GM18508 (cell line): ENCODE data around the gene ORMDL3.
"Not testable (repeated sequence)": the region's sequence is repeated elsewhere in the genome, so short reads cannot be mapped to it uniquely, and the experiment has no call there.

Experiments
- ATAC-seq: cut with Tn5 transposase; IDR thresholded peaks from one replicate; pipeline ENCODE4 v1.9.1; 2021; ENCODE audit warnings: moderate number of reproducible peaks; ENCODE audit not compliant: insufficient read depth, unreplicated experiment

ORMDL3 gene

GRCh38 chr17:39950871-39951348, 23.5 kb upstream of the ORMDL3 start:
- no peak for ATAC-seq

DNA sequence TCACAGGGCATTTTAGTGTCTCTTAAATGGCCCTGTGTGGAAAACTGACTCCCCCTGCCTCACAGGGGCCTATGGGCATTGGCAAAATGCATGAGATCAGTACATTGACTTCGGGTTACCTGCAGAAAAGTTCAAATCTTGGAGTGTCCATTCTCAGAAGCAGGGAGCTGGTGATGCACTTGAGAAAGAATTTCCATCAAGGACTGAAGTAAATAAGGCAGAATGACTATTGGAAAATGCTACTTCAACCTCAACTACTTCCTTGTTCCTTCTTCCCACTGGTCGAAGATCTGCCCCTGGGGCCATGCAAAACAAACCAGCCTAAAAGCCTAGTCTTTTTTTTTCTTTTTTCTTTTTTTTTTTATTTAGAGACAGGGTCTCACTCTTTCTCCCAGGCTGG, 21.6 kb upstream of the ORMDL3 start:
- ATAC-seq: no peak

- ATAC-seq: not testable (repeated sequence)
Measured at GRCh38 chr17:39948489-39948828, 21.1 kb upstream of the ORMDL3 start.

DNA sequence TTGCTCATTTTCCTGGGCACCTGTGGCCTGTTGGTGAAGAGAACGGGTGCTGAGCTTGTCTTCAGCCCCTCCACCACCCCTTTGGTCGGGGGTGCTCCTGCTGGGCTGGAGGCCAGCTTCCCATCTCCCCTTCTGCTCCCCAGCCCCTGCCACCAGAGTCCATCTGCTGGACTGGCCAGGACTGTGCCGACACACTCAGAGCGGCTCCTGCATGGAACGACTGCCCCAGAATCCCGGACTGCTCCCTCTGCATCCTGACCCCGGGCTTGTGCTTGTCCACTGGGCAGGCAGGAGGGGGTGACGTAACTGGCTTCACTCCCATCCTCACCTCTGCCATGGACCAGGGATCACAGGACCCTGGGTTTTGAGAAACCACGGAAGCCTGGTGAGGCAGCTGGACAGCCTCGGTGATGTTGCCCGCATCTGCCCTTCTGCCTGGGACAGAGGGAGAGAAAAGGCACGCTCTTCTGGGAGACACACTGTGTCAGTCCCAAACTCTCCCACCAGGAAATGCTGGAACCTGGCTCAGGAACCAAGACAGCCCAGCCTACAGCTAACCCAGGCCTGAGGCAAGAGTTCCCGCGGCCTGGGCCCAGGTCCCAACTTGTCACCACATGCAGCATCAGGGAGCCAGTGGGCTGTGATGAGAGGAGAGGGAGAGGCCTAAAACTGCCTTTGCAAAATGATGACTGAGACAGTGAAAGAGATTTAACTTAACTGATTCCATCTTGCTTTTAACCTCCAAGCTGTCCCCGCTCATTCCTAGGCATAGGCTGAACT, 19.3 kb upstream of the ORMDL3 start:
- no peak for ATAC-seq

GRCh38 chr17:39944393-39944711, 17.0 kb upstream of the ORMDL3 start:
- no peak for ATAC-seq

- no peak for ATAC-seq
Measured at GRCh38 chr17:39943702-39944392, 16.4 kb upstream of the ORMDL3 start.

- peak; percentile 48 for ATAC-seq
Measured at GRCh38 chr17:39939588-39940419, 12.4 kb upstream of the ORMDL3 start.

DNA sequence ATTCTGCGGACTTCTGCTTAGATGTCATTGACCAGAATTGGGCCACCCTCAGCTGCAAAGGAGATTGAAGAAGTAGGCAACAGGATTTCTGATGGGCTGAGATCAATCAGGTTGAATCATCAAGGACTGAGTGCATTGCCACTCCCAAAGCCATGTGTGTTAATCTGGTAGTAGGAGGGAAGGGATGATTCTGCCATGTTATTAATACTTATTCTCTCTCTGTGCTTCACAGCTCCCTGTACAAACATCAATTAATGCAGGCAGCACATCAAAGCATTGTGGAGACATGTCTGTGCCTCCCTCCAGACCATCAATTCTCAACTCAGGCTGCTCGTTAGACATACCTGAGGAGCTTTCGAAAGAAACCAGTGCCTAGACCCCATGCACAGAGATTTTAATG, 11.7 kb upstream of the ORMDL3 start:
- ATAC-seq: no peak

- no peak for ATAC-seq
Measured at GRCh38 chr17:39938140-39938869, 10.9 kb upstream of the ORMDL3 start.

GRCh38 chr17:39937447-39937846, 10.0 kb upstream of the ORMDL3 start:
- no peak for ATAC-seq

DNA sequence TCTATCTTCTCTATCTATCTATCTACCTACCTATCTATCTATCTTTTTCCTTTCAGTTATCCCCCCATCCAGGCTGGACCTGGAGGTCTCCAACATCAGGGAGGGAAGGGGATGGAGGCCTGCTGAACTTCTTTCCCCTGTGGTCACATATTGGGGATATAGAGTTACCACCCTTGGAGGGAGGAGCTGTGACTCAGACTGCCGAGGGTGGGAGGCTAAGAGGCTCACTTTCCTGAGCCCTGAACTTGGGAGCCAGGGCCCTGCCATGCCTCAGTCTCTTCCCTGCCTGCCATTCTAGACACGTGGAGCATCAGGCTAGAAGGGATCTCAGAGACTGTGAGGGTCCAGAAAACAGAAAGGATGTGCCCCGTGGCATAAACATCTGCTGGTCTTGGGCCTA, 8.5 kb upstream of the ORMDL3 start:
- no peak for ATAC-seq

DNA sequence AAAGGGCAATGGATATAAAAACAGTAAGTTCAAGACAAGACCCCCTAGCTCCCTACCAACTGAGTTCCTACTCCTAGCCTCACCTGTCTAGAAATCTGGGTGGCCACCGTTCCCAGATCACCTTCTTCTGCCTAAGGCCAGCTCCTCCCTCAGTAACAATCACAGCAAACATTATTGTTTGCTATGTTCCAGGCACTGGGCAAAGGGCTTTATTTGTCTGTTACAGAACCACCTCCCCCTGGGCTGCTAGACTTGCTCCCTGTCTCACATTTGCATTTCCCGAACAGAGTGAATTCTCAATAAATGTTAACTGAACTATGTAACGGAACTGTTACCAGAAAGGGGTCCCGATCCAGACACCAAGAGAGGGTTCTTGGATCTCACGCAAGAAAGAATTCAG, 6.9 kb upstream of the ORMDL3 start:
- no peak for ATAC-seq

DNA sequence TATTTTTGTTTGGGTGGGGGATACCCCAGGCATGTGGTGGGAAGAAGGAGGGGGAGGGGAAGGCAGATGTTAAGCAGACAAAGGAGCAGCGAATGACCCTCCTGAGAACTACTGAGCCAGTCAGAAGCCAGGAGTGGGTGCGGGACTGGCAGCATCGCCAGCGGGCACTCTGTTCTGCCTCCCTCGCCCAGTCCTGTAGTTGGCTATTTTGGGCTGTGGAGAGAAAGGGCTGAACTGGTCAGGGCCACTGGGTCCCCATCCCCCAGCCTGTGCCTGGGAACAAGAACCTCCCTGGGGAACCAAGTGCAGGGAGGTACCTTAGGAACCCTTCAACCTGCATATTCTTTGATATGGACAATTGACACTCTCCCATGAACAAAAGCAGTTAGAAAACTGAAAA, 6.5 kb upstream of the ORMDL3 start:
- ATAC-seq: no peak

DNA sequence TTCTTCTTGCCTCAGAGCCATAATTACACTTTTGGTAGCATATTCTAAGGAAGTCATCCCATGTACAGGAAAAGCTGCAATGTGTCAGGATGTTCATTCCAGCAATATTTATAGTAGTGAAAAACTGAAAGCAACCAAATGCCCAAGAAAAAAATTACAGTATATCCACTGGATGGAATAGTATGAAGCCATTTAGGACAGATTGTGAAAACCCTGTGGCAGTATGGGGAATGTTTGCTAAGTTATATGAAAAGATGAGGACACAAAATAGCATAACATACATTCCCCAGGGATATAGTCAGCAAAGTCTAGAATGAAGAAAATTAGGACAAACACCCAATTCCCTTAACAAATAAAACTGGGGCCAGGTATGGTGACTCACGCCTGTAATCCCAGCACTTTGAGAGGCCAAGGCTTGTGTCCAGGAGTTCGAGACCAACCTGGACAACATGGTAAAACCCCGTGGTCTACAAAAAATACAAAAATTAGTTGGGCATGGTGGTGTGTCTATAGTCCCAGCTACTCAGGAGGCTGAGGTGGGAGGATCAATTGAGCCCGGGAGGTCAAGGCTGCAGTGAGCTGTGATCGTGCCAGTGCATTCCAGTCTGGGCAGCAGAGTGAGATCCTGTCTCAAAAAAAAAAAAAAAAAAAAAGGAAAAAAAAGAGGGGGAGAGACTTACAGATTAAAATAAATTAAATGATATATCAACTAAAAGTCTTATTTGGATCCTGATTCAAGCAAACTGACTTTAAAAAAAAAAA, 2.4 kb upstream of the ORMDL3 start:
- no peak for ATAC-seq

GRCh38 chr17:39928858-39929645, 1.7 kb upstream of the ORMDL3 start:
- no peak for ATAC-seq

DNA sequence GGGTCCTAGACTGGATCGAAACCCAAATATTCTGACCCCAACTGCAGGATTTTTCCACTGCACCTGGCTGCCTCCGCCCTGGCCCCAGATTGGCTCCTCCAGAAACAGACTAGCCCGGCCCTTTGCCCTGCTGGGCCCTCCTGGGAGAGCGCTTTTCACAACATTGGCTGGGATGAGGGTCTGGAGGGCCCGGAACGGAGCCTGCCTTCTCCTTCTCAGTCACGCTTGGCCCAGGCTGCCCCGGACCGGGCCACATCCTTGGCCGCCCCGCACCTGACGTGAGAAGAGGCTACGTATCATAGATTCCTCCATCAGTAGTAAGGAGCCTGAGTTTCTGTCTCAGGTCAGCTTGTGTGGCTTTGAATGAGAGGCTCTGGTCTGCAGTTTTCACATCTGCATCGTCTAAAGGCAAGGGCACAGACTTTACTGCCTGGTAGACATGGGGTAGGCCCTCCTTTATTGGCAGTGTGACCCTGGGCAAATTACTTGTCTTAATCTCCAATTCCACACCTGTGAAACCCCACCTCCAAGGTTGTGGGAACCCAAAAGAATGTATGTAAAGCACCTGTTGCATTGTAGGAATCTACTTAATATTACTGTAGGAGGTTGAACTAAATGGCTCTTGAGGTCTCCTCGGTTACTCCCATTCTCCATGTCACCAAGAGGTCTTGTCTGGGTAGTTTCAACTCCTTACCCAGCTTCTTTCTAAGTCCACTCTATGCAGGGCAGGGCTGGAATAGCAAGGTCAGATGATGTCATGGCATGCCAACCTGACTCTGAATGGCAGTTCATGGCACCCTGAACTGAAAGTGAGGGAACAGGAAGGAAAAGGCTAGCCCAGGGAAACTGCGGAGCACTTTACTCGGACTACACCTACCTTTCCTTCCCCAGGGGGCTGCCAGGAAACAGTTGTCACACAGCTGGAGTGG, 792 bp upstream of the ORMDL3 start:
- no peak for ATAC-seq

- ATAC-seq: no peak
Measured at GRCh38 chr17:39926588-39927100, 757 bp downstream of the ORMDL3 start.

- no peak for ATAC-seq
Measured at GRCh38 chr17:39926135-39926587, 1.2 kb downstream of the ORMDL3 start.
